Measurements from ENCODE around the gene UBXN10. TPM values are rescaled to one million over a fixed set of nuclear protein-coding genes. Genes with fewer than 3 reads are reported as not detected.
"Not testable (repeated sequence)": the region's sequence is repeated elsewhere in the genome, so short reads cannot be mapped to it uniquely, and the experiment has no call there.

Gene UBXN10
- polyA plus RNA-seq, 6 donors from 2014 or later: 0.06 to 0.82 (median 0.16) TPM; not detected in 1

- H3K9me3 Mint-ChIP-seq: peaks cover 0 to 1% (median 0%) of the 10 kb centered on the region in 7 donors
- no peak overlapping the region for H3K27ac Mint-ChIP-seq
- ATAC-seq (ENCODE audit: low read depth in 2 of 2): no peak
- no peaks in the 10 kb centered on the region for H3K4me1 Mint-ChIP-seq
- no peaks in the 10 kb centered on the region for H3K36me3 Mint-ChIP-seq
- H3K27me3 Mint-ChIP-seq: peaks cover 39 to 71% (median 67%) of the 10 kb centered on the region in 3 donors
- no peak for DNase-seq
- no peak overlapping the region for H3K4me3 Mint-ChIP-seq
Measured at GRCh38 chr1:20200966-20201365, 15.1 kb downstream of the UBXN10 start.

GRCh38 chr1:20202166-20202565 is 16.3 kb downstream of the UBXN10 start:
- Mint-ChIP-seq H3K4me1 (no peaks in the 10 kb centered on the region), H3K27me3 (peaks cover 35 to 64% (median 59%) of the 10 kb centered on the region in 3 donors), H3K4me3 (no peak overlapping the region), H3K9me3 (peaks cover 0 to 1% (median 0%) of the 10 kb centered on the region in 7 donors), H3K36me3 (no peaks in the 10 kb centered on the region), H3K27ac (no peak overlapping the region)
- no peak for DNase-seq
- no peak for ATAC-seq (ENCODE audit: low read depth in 2 of 2)

- DNase-seq: no peak
- no peak for ATAC-seq (ENCODE audit: low read depth in 2 of 2)
- H3K36me3 Mint-ChIP-seq: no peaks in the 10 kb centered on the region
- no peak overlapping the region for H3K4me3 Mint-ChIP-seq
- peaks cover 35 to 57% (median 36%) of the 10 kb centered on the region in 3 donors for H3K27me3 Mint-ChIP-seq
- no peaks in the 10 kb centered on the region for H3K9me3 Mint-ChIP-seq
- peaks cover 1 to 5% (median 4%) of the 10 kb centered on the region in 3 donors for H3K4me1 Mint-ChIP-seq
- no peak overlapping the region for H3K27ac Mint-ChIP-seq
Measured at GRCh38 chr1:20207546-20207945, 21.6 kb downstream of the UBXN10 start.

- Mint-ChIP-seq H3K4me3 (no peak overlapping the region), H3K27ac (no peak overlapping the region), H3K27me3 (peaks cover 18 to 40% (median 25%) of the 10 kb centered on the region in 3 donors), H3K9me3 (no peaks in the 10 kb centered on the region), H3K4me1 (peaks cover 4 to 14% (median 10%) of the 10 kb centered on the region in 3 donors), H3K36me3 (no peaks in the 10 kb centered on the region)
- ATAC-seq (ENCODE audit: low read depth in 2 of 2) (no peak), DNase-seq (no peak)
Measured at GRCh38 chr1:20209471-20209870, 23.6 kb downstream of the UBXN10 start.

- peaks cover 0 to under 1% (median 0%) of the 10 kb centered on the region in 7 donors for H3K9me3 Mint-ChIP-seq
- H3K36me3 Mint-ChIP-seq: no peaks in the 10 kb centered on the region
- H3K27ac Mint-ChIP-seq: peak overlapping the region in 1 of 6 donors; percentile 90
- peaks cover 4 to 14% (median 10%) of the 10 kb centered on the region in 3 donors for H3K4me1 Mint-ChIP-seq
- H3K4me3 Mint-ChIP-seq: peak overlapping the region in 1 of 8 donors; percentile 75
- DNase-seq (no peak), ATAC-seq (ENCODE audit: low read depth in 2 of 2) (no peak)
- H3K27me3 Mint-ChIP-seq: peaks cover 18 to 44% (median 21%) of the 10 kb centered on the region in 3 donors
Measured at GRCh38 chr1:20210736-20211460, 25.0 kb downstream of the UBXN10 start.

GRCh38 chr1:20211511-20211931 is 25.6 kb downstream of the UBXN10 start:
- H3K27ac Mint-ChIP-seq: no peak overlapping the region
- H3K4me3 Mint-ChIP-seq: no peak overlapping the region
- H3K36me3 Mint-ChIP-seq: no peaks in the 10 kb centered on the region
- no peak for ATAC-seq (ENCODE audit: low read depth in 2 of 2)
- peaks cover 4 to 14% (median 10%) of the 10 kb centered on the region in 3 donors for H3K4me1 Mint-ChIP-seq
- peaks cover 18 to 44% (median 21%) of the 10 kb centered on the region in 3 donors for H3K27me3 Mint-ChIP-seq
- DNase-seq: no peak
- peaks cover 0 to 7% (median 2%) of the 10 kb centered on the region in 7 donors for H3K9me3 Mint-ChIP-seq

GRCh38 chr1:20212085-20212684 is 26.3 kb downstream of the UBXN10 start:
- peak overlapping the region in 4 of 8 donors; percentile 60 to 85 (median 80) for H3K4me3 Mint-ChIP-seq
- H3K27me3 Mint-ChIP-seq: peaks cover 18 to 40% (median 21%) of the 10 kb centered on the region in 3 donors
- no peaks in the 10 kb centered on the region for H3K36me3 Mint-ChIP-seq
- H3K27ac Mint-ChIP-seq: no peak overlapping the region
- H3K9me3 Mint-ChIP-seq: peaks cover 0 to 9% (median 3%) of the 10 kb centered on the region in 7 donors
- ATAC-seq (ENCODE audit: low read depth in 2 of 2) (no peak), DNase-seq (no peak)
- H3K4me1 Mint-ChIP-seq: peaks cover 4 to 14% (median 10%) of the 10 kb centered on the region in 3 donors

GRCh38 chr1:20212685-20213331 is 26.9 kb downstream of the UBXN10 start:
- Mint-ChIP-seq H3K27ac (peak overlapping the region in 1 of 6 donors; percentile 73), H3K27me3 (peaks cover 18 to 34% (median 18%) of the 10 kb centered on the region in 3 donors), H3K4me1 (peaks cover 4 to 14% (median 10%) of the 10 kb centered on the region in 3 donors), H3K9me3 (peaks cover 0 to 9% (median 3%) of the 10 kb centered on the region in 7 donors), H3K36me3 (no peaks in the 10 kb centered on the region), H3K4me3 (peak overlapping the region in 7 of 8 donors; percentile 60 to 92 (median 79))
- ATAC-seq (ENCODE audit: low read depth in 2 of 2) (peak; percentile 73 to 86), DNase-seq (peak; percentile 43)

GRCh38 chr1:20215716-20216115 is 29.8 kb downstream of the UBXN10 start:
- no peak for DNase-seq
- no peak for ATAC-seq (ENCODE audit: low read depth in 2 of 2)
- Mint-ChIP-seq H3K36me3 (no peaks in the 10 kb centered on the region), H3K4me1 (peaks cover 3 to 14% (median 10%) of the 10 kb centered on the region in 3 donors), H3K4me3 (no peak overlapping the region), H3K27ac (no peak overlapping the region), H3K9me3 (peaks cover 0 to 9% (median 3%) of the 10 kb centered on the region in 7 donors), H3K27me3 (peaks cover 13 to 27% (median 16%) of the 10 kb centered on the region in 3 donors)

GRCh38 chr1:20216574-20216973 is 30.7 kb downstream of the UBXN10 start:
- Mint-ChIP-seq H3K4me3 (no peak overlapping the region), H3K36me3 (no peaks in the 10 kb centered on the region), H3K9me3 (peaks cover 0 to 9% (median 3%) of the 10 kb centered on the region in 7 donors), H3K4me1 (peaks cover 0 to 14% (median 10%) of the 10 kb centered on the region in 3 donors), H3K27ac (no peak overlapping the region), H3K27me3 (peaks cover 9 to 32% (median 15%) of the 10 kb centered on the region in 3 donors)
- ATAC-seq (ENCODE audit: low read depth in 2 of 2): peak in 1 of 2 donors; percentile 48
- DNase-seq: no peak

- not testable (repeated sequence) for ATAC-seq (ENCODE audit: low read depth in 2 of 2); H3K36me3 Mint-ChIP-seq; H3K4me1 Mint-ChIP-seq; DNase-seq; H3K9me3 Mint-ChIP-seq; H3K27ac Mint-ChIP-seq; H3K4me3 Mint-ChIP-seq
- peaks cover 24 to 55% (median 28%) of the 10 kb centered on the region in 3 donors for H3K27me3 Mint-ChIP-seq
Measured at GRCh38 chr1:20219053-20219452, 33.2 kb downstream of the UBXN10 start.

- no peak for ATAC-seq (ENCODE audit: low read depth in 2 of 2)
- no peaks in the 10 kb centered on the region for H3K36me3 Mint-ChIP-seq
- peaks cover 0 to 9% (median 3%) of the 10 kb centered on the region in 7 donors for H3K9me3 Mint-ChIP-seq
- peaks cover 30 to 60% (median 33%) of the 10 kb centered on the region in 3 donors for H3K27me3 Mint-ChIP-seq
- no peak overlapping the region for H3K4me3 Mint-ChIP-seq
- no peak for DNase-seq
- H3K27ac Mint-ChIP-seq: no peak overlapping the region
- H3K4me1 Mint-ChIP-seq: no peaks in the 10 kb centered on the region
Measured at GRCh38 chr1:20220036-20220435, 34.1 kb downstream of the UBXN10 start.

GRCh38 chr1:20223106-20223505 is 37.2 kb downstream of the UBXN10 start:
- ATAC-seq (ENCODE audit: low read depth in 2 of 2): no peak
- Mint-ChIP-seq H3K9me3 (peaks cover 0 to 1% (median 0%) of the 10 kb centered on the region in 7 donors), H3K36me3 (peaks cover 0 to 4% of the 10 kb centered on the region in 2 donors), H3K4me1 (no peaks in the 10 kb centered on the region), H3K27ac (no peak overlapping the region), H3K27me3 (peaks cover 52 to 82% (median 57%) of the 10 kb centered on the region in 3 donors), H3K4me3 (peak overlapping the region in 1 of 8 donors; percentile 5)
- DNase-seq: no peak
